Astrocyte (in vitro differentiated cells and primary cell): ENCODE data around the gene KIF26B. TPM values are rescaled to one million over a fixed set of nuclear protein-coding genes. Genes with fewer than 3 reads are reported as not detected.

ENCODE experiments used
- DNase-seq: peaks from one replicate; pipeline ENCODE4 v3.0.0-alpha.2; 2010; ENCODE audit warnings: low read depth
- FAIRE-seq: peaks from 2 replicates; lab custom pipeline; 2011; peaks lifted over from hg19 to GRCh38; lab: Jason Lieb, UNC
- H2AFZ ChIP-seq: 2 replicates; pipeline ENCODE4 v1.6.0; 2012; ENCODE audit warnings: low read depth, low read length, inconsistent platforms
- H3K27ac ChIP-seq: 2 replicates; pipeline ENCODE4 v1.5.1; 2011; ENCODE audit warnings: low read depth, low read length, inconsistent platforms
- H3K27me3 ChIP-seq: 2 replicates; pipeline ENCODE4 v1.6.0; 2011; ENCODE audit warnings: low read length, inconsistent platforms; ENCODE audit not compliant: insufficient read depth
- H3K36me3 ChIP-seq: 2 replicates; pipeline ENCODE4 v1.5.1; 2011; ENCODE audit warnings: low read length, inconsistent platforms; ENCODE audit not compliant: insufficient read depth
- H3K4me1 ChIP-seq: 2 replicates; pipeline ENCODE4 v1.5.1; 2011; ENCODE audit warnings: low read length, inconsistent platforms; ENCODE audit not compliant: insufficient read depth
- H3K4me2 ChIP-seq: 2 replicates; pipeline ENCODE4 v1.6.0; 2012; ENCODE audit warnings: low read length, inconsistent platforms
- H3K4me3 ChIP-seq: 2 replicates; pipeline ENCODE4 v1.5.1; 2011; ENCODE audit warnings: low read depth, mild to moderate bottlenecking, low read length, inconsistent platforms; ENCODE audit not compliant: insufficient read depth
- H3K79me2 ChIP-seq: 2 replicates; pipeline ENCODE4 v1.6.0; 2012; ENCODE audit warnings: mild to moderate bottlenecking, low read length, inconsistent platforms; ENCODE audit not compliant: insufficient read depth
- H3K9ac ChIP-seq: 2 replicates; pipeline ENCODE4 v1.6.0; 2012; ENCODE audit warnings: mild to moderate bottlenecking, low read length, inconsistent platforms
- H3K9me3 ChIP-seq: 2 replicates; pipeline ENCODE4 v1.5.1; 2012; ENCODE audit warnings: low read depth, mild to moderate bottlenecking, low read length, inconsistent platforms; ENCODE audit not compliant: insufficient read depth
- H4K20me1 ChIP-seq: 2 replicates; pipeline ENCODE4 v1.6.0; 2012; ENCODE audit warnings: low read length, inconsistent platforms; ENCODE audit not compliant: insufficient read depth
- H3K27ac Mint-ChIP-seq: one replicate; pipeline ENCODE4 v1.8.0; 2021; ENCODE audit warnings: mild to moderate bottlenecking, mixed read lengths; ENCODE audit not compliant: unreplicated experiment
- H3K27me3 Mint-ChIP-seq: one replicate; pipeline ENCODE4 v1.8.0; 2021; ENCODE audit warnings: low read depth, mixed read lengths; ENCODE audit not compliant: unreplicated experiment
- H3K36me3 Mint-ChIP-seq: one replicate; pipeline ENCODE4 v1.8.0; 2021; ENCODE audit warnings: low read depth, mixed read lengths; ENCODE audit not compliant: unreplicated experiment
- H3K4me1 Mint-ChIP-seq: one replicate; pipeline ENCODE4 v1.8.0; 2021; ENCODE audit warnings: low read depth, mixed read lengths; ENCODE audit not compliant: unreplicated experiment
- H3K4me3 Mint-ChIP-seq: one replicate; pipeline ENCODE4 v1.8.0; 2021; ENCODE audit warnings: mild to moderate bottlenecking, moderate library complexity, mixed read lengths; ENCODE audit not compliant: unreplicated experiment
- H3K9me3 Mint-ChIP-seq: one replicate; pipeline ENCODE4 v1.8.0; 2021; ENCODE audit warnings: mild to moderate bottlenecking, mixed read lengths; ENCODE audit not compliant: unreplicated experiment
- CTCF ChIP-seq: IDR thresholded peaks from 2 replicates; pipeline ENCODE4 v1.5.1; 2011; ENCODE audit warnings: low read depth, mild to moderate bottlenecking, inconsistent platforms, low read length, moderate library complexity; ENCODE audit not compliant: insufficient read depth
- EZH2 ChIP-seq: IDR thresholded peaks from 2 replicates; pipeline ENCODE4 v1.6.1; 2012; ENCODE audit warnings: mild to moderate bottlenecking, low read length, inconsistent platforms; ENCODE audit not compliant: insufficient read depth
- total RNA-seq: library from RNA; stranded (reverse); gene quantifications from 2 replicates; pipeline ENCODE4 v1.2.1, GENCODE V29; 2021

Gene KIF26B
- total RNA-seq, 1 donor from 2014 or later: 6.8 TPM

DNA sequence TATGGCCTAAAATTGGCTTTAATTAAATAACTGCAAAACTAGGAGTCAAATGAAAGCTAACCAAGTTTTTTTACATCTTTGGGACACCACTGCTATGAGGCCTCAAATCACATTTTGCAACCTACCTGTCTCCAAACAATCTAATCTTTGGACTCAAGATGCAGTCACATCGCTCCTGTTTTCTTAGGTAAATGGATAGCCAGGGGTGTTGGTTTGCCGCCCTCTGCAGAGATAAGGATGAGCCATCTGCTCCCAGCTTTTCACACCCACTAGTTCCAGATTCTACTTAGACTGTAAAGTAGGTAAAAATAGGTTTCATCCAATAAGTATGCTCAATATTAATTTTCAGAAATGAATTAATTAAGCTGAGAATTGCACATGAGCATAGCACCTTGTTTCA is 456.5 kb downstream of the KIF26B start:
- DNase-seq (no peak), FAIRE-seq (no peak)
- Histone ChIP-seq H3K9me3 (no peaks in the 10 kb centered on the region), H3K27ac (no peak overlapping the region), H3K4me2 (no peak overlapping the region), H3K36me3 (no peaks in the 10 kb centered on the region), H4K20me1 (no peaks in the 10 kb centered on the region), H3K9ac (no peak overlapping the region), H3K27me3 (no peaks in the 10 kb centered on the region), H2AFZ (no peak overlapping the region), H3K4me1 (no peaks in the 10 kb centered on the region), H3K79me2 (no peaks in the 10 kb centered on the region), H3K4me3 (no peak overlapping the region)
- Mint-ChIP-seq H3K27me3 (peaks cover 14% of the 10 kb centered on the region), H3K27ac (no peak overlapping the region), H3K9me3 (peaks cover 2% of the 10 kb centered on the region), H3K36me3 (peaks cover 22% of the 10 kb centered on the region), H3K4me1 (no peaks in the 10 kb centered on the region), H3K4me3 (no peak overlapping the region)
- TF ChIP-seq CTCF (no peak), EZH2 (no peak)

GRCh38 chr1:245614476-245614875 is 459.7 kb downstream of the KIF26B start:
- Mint-ChIP-seq H3K27me3 (peaks cover 7% of the 10 kb centered on the region), H3K9me3 (peaks cover 3% of the 10 kb centered on the region), H3K27ac (no peak overlapping the region), H3K4me3 (no peak overlapping the region), H3K36me3 (peaks cover 18% of the 10 kb centered on the region), H3K4me1 (no peaks in the 10 kb centered on the region)
- Histone ChIP-seq H3K27ac (no peak overlapping the region), H2AFZ (no peak overlapping the region), H3K36me3 (no peaks in the 10 kb centered on the region), H4K20me1 (no peaks in the 10 kb centered on the region), H3K4me3 (no peak overlapping the region), H3K9me3 (no peaks in the 10 kb centered on the region), H3K4me2 (no peak overlapping the region), H3K9ac (no peak overlapping the region), H3K79me2 (no peaks in the 10 kb centered on the region), H3K4me1 (no peaks in the 10 kb centered on the region), H3K27me3 (no peaks in the 10 kb centered on the region)
- no peak for DNase-seq
- FAIRE-seq: no peak
- TF ChIP-seq CTCF: no peak
- no peak for TF ChIP-seq EZH2

- H3K4me3 ChIP-seq: no peak overlapping the region
- no peak overlapping the region for H3K9ac ChIP-seq
- FAIRE-seq (no peak), DNase-seq (no peak)
- H3K27me3 ChIP-seq: no peaks in the 10 kb centered on the region
- H3K27ac ChIP-seq: no peak overlapping the region
- H3K27ac Mint-ChIP-seq: no peak overlapping the region
- no peaks in the 10 kb centered on the region for H3K9me3 ChIP-seq
- peaks cover 3% of the 10 kb centered on the region for H3K9me3 Mint-ChIP-seq
- H4K20me1 ChIP-seq: no peaks in the 10 kb centered on the region
- no peak overlapping the region for H3K4me3 Mint-ChIP-seq
- no peak for TF ChIP-seq EZH2
- no peak for TF ChIP-seq CTCF
- H3K36me3 ChIP-seq: no peaks in the 10 kb centered on the region
- no peak overlapping the region for H3K4me2 ChIP-seq
- H3K4me1 ChIP-seq: no peaks in the 10 kb centered on the region
- no peaks in the 10 kb centered on the region for H3K79me2 ChIP-seq
- H3K36me3 Mint-ChIP-seq: peaks cover 20% of the 10 kb centered on the region
- peaks cover 7% of the 10 kb centered on the region for H3K27me3 Mint-ChIP-seq
- no peaks in the 10 kb centered on the region for H3K4me1 Mint-ChIP-seq
- no peak overlapping the region for H2AFZ ChIP-seq
Measured at GRCh38 chr1:245615001-245615400, 460.2 kb downstream of the KIF26B start.
